ENCODE measurements around the gene GDPD4. TPM values are rescaled to one million over a fixed set of nuclear protein-coding genes. Genes with fewer than 3 reads are reported as not detected.

Gene GDPD4
- total RNA-seq, 1 experiment from 2014 or later: not detected

DNA sequence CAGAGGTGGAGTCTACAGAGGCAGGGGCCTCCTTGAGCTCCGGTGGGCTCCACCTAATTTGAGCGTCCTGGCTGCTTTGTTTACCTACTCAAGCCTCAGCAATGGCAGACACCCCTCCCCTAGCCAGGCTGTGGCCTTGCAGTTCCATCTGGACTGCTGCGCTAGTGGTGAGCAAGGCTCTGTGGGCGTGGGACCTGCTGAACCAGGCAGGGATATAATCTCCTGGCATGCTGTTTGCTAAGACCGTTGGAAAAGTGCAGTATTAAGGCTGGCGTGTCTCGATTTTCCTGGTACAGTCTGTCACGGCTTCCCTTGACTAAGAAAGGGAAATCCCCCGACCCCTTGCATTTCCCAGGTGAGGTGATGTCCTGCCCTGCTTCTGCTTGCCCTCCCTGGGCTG, 77.7 kb downstream of the GDPD4 start:
- intact Hi-C loops (cut with micrococcal nuclease): no loop called here
- Histone ChIP-seq H3K9me2 (replicated peaks; ENCODE audit: low read length) (no peaks in the 10 kb centered on the region), H2AFZ (ENCODE audit: low read length) (no peak overlapping the region), H3F3A (ENCODE audit: low read length, unreplicated experiment) (no peaks in the 10 kb centered on the region), H3K4me3 (ENCODE audit: low read length) (no peak overlapping the region), H3K36me3 (ENCODE audit: low read depth, low read length) (no peaks in the 10 kb centered on the region), H4K20me1 (ENCODE audit: low read length) (no peaks in the 10 kb centered on the region), H3K4me1 (ENCODE audit: insufficient read depth, low read length) (no peaks in the 10 kb centered on the region), H3K27me3 (ENCODE audit: low read length) (peaks cover 3% of the 10 kb centered on the region; the same call in 1 of the 2 replicates), H3K9ac (ENCODE audit: low read length) (no peak overlapping the region), H3K4me2 (ENCODE audit: low read length) (no peak overlapping the region), H3K27ac (ENCODE audit: low read length) (no peak overlapping the region), H3K79me2 (ENCODE audit: low read length) (no peaks in the 10 kb centered on the region), H3K9me3 (ENCODE audit: low read length) (no peaks in the 10 kb centered on the region)
- ATAC-seq: no peak
- CTCF ChIA-PET: no interaction called here
- TF ChIP-seq, protein P1, sequence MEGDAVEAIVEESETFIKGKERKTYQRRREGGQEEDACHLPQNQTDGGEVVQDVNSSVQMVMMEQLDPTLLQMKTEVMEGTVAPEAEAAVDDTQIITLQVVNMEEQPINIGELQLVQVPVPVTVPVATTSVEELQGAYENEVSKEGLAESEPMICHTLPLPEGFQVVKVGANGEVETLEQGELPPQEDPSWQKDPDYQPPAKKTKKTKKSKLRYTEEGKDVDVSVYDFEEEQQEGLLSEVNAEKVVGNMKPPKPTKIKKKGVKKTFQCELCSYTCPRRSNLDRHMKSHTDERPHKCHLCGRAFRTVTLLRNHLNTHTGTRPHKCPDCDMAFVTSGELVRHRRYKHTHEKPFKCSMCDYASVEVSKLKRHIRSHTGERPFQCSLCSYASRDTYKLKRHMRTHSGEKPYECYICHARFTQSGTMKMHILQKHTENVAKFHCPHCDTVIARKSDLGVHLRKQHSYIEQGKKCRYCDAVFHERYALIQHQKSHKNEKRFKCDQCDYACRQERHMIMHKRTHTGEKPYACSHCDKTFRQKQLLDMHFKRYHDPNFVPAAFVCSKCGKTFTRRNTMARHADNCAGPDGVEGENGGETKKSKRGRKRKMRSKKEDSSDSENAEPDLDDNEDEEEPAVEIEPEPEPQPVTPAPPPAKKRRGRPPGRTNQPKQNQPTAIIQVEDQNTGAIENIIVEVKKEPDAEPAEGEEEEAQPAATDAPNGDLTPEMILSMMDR (conservative IDR thresholded peaks at IDR 0.05; ENCODE audit: low read depth, low read length): no peak
- TF ChIP-seq EZH2phosphoT487 (IDR thresholded peaks at IDR 0.05; ENCODE audit: borderline replicate concordance, low read length) (no peak), EZH2 (IDR thresholded peaks at IDR 0.05; ENCODE audit: low read length, unreplicated experiment) (no peak)
- POLR2A ChIA-PET (ENCODE audit: unreplicated experiment): interaction anchor here (0.6 kb wide), 1 partner anchor 366 kb away, joined by 4 read pairs; no protein-coding TSS in a partner anchor
- DNase-seq: no peak
- no TSS peak for BruUV-seq (replicated peaks)

DNA sequence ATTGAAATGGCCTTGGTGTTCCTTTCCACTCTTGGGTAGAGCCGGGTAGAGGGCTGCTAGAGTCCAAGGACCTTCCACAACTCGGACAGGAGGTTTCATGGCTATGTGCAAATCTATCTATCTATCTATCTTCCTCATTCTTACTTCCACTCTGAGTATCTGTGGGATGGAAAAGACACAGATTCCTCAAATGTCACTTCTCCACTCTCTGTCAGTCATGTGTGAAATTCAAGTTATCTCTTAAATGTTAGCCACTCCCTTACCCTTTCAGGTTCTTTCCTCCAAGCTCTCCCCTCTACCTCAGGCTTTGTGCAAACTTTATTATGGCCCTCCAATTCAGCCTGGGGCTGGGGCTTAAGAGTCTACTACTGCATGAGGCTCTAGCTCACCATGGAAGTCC, 84.3 kb downstream of the GDPD4 start:
- TF ChIP-seq EZH2 (IDR thresholded peaks at IDR 0.05; ENCODE audit: low read length, unreplicated experiment) (no peak), EZH2phosphoT487 (IDR thresholded peaks at IDR 0.05; ENCODE audit: borderline replicate concordance, low read length) (no peak)
- TF ChIP-seq, protein P1 (conservative IDR thresholded peaks at IDR 0.05; ENCODE audit: low read depth, low read length): no peak
- H2AFZ ChIP-seq (ENCODE audit: low read length): no peak overlapping the region
- H3K4me1 ChIP-seq (ENCODE audit: insufficient read depth, low read length): no peaks in the 10 kb centered on the region
- H3K79me2 ChIP-seq (ENCODE audit: low read length): no peaks in the 10 kb centered on the region
- no peak overlapping the region for H3K9ac ChIP-seq (ENCODE audit: low read length)
- no peaks in the 10 kb centered on the region for H3K9me3 ChIP-seq (ENCODE audit: low read length)
- no peaks in the 10 kb centered on the region for H3K9me2 ChIP-seq (replicated peaks; ENCODE audit: low read length)
- H3K27ac ChIP-seq (ENCODE audit: low read length): no peak overlapping the region
- CTCF ChIA-PET: no interaction called here
- no peak overlapping the region for H3K4me2 ChIP-seq (ENCODE audit: low read length)
- POLR2A ChIA-PET (ENCODE audit: unreplicated experiment): no interaction called here
- no peaks in the 10 kb centered on the region for H3K36me3 ChIP-seq (ENCODE audit: low read depth, low read length)
- intact Hi-C loops (cut with micrococcal nuclease): no loop called here
- DNase-seq (no peak), ATAC-seq (no peak)
- H3K4me3 ChIP-seq (ENCODE audit: low read length): no peak overlapping the region
- H3F3A ChIP-seq (ENCODE audit: low read length, unreplicated experiment): no peaks in the 10 kb centered on the region
- peaks cover 3% of the 10 kb centered on the region; the same call in 1 of the 2 replicates for H3K27me3 ChIP-seq (ENCODE audit: low read length)
- no peaks in the 10 kb centered on the region for H4K20me1 ChIP-seq (ENCODE audit: low read length)
- no TSS peak for BruUV-seq (replicated peaks)

DNA sequence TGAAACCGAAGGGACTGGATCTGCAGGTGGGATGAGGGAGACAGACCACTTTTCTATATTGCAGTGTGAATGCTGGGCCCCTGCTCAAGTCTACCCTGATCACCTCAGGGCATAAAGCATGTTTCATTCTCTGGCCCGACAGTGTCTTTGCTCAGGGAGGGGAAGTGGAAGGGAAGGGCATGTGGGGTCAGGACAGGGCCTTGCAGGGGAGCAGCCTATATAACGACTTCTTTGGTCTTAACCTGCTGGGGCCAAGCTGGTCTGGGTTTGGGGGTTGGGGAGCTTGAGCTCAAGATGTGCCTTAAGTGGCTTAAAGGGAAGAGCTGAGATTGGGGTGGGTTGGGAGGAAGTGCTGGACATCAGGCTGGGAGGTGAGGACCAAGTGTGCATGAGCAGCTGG, 86.4 kb downstream of the GDPD4 start:
- Histone ChIP-seq H4K20me1 (ENCODE audit: low read length) (no peaks in the 10 kb centered on the region), H3K36me3 (ENCODE audit: low read depth, low read length) (no peaks in the 10 kb centered on the region), H3K9me2 (replicated peaks; ENCODE audit: low read length) (no peaks in the 10 kb centered on the region), H3F3A (ENCODE audit: low read length, unreplicated experiment) (no peaks in the 10 kb centered on the region), H3K9ac (ENCODE audit: low read length) (no peak overlapping the region), H2AFZ (ENCODE audit: low read length) (no peak overlapping the region), H3K27me3 (ENCODE audit: low read length) (no peaks in the 10 kb centered on the region), H3K4me1 (ENCODE audit: insufficient read depth, low read length) (no peaks in the 10 kb centered on the region), H3K79me2 (ENCODE audit: low read length) (no peaks in the 10 kb centered on the region), H3K4me3 (ENCODE audit: low read length) (no peak overlapping the region), H3K27ac (ENCODE audit: low read length) (no peak overlapping the region), H3K4me2 (ENCODE audit: low read length) (no peak overlapping the region), H3K9me3 (ENCODE audit: low read length) (no peaks in the 10 kb centered on the region)
- POLR2A ChIA-PET (ENCODE audit: unreplicated experiment): no interaction called here
- intact Hi-C loops (cut with micrococcal nuclease): no loop called here
- no TSS peak for BruUV-seq (replicated peaks)
- CTCF ChIA-PET: no interaction called here
- ATAC-seq (no peak), DNase-seq (no peak)
- TF ChIP-seq EZH2 (IDR thresholded peaks at IDR 0.05; ENCODE audit: low read length, unreplicated experiment) (no peak), EZH2phosphoT487 (IDR thresholded peaks at IDR 0.05; ENCODE audit: borderline replicate concordance, low read length) (no peak)
- TF ChIP-seq, protein P1 (conservative IDR thresholded peaks at IDR 0.05; ENCODE audit: low read depth, low read length): no peak

Measured in PC-3 (cell line).